Nephron progenitor cell (in vitro differentiated cells): ENCODE measurements around the gene SLC25A39.

Source experiments
- DNase-seq: peaks from one replicate; pipeline ENCODE4 v3.0.0; 2021
- H3K27ac Mint-ChIP-seq: 2 replicates; pipeline ENCODE4 v1.8.0; 2021; ENCODE audit warnings: mild to moderate bottlenecking, moderate library complexity, mixed read lengths
- H3K27me3 Mint-ChIP-seq: 2 replicates; pipeline ENCODE4 v1.8.0; 2021; ENCODE audit warnings: mild to moderate bottlenecking, low read depth, mixed read lengths; ENCODE audit not compliant: poor library complexity
- H3K36me3 Mint-ChIP-seq: 2 replicates; pipeline ENCODE4 v1.8.0; 2021; ENCODE audit warnings: low read depth, mixed read lengths
- H3K4me1 Mint-ChIP-seq: 2 replicates; pipeline ENCODE4 v1.8.0; 2021; ENCODE audit warnings: mixed read lengths
- H3K4me3 Mint-ChIP-seq: 2 replicates; pipeline ENCODE4 v1.8.0; 2021; ENCODE audit warnings: mild to moderate bottlenecking, moderate library complexity, mixed read lengths
- H3K9me3 Mint-ChIP-seq: 2 replicates; pipeline ENCODE4 v1.8.0; 2021; ENCODE audit warnings: mild to moderate bottlenecking, moderate library complexity, mixed read lengths
- CTCF ChIP-seq: fragments of 200-600 bp; sonication (generic); IDR thresholded peaks from 2 replicates; pipeline ENCODE4 v1.5.0; 2021; ENCODE audit warnings: antibody characterized with exemption

Gene SLC25A39

GRCh38 chr17:44284024-44284400 is 40.6 kb downstream of the SLC25A39 start:
- Mint-ChIP-seq H3K4me1 (peaks cover 13% of the 10 kb centered on the region), H3K36me3 (no peaks in the 10 kb centered on the region), H3K9me3 (no peaks in the 10 kb centered on the region), H3K27me3 (peaks cover 24% of the 10 kb centered on the region), H3K27ac (no peak overlapping the region), H3K4me3 (no peak overlapping the region)
- DNase-seq, result no peak
- TF ChIP-seq CTCF, result no peak

GRCh38 chr17:44283344-44284023 is 41.1 kb downstream of the SLC25A39 start:
- TF ChIP-seq CTCF, result no peak
- Mint-ChIP-seq H3K4me1 (peaks cover 13% of the 10 kb centered on the region), H3K4me3 (no peak overlapping the region), H3K27ac (no peak overlapping the region), H3K27me3 (peaks cover 27% of the 10 kb centered on the region), H3K9me3 (no peaks in the 10 kb centered on the region), H3K36me3 (no peaks in the 10 kb centered on the region)
- DNase-seq, result no peak

- Mint-ChIP-seq H3K4me1 (peaks cover 13% of the 10 kb centered on the region), H3K9me3 (no peaks in the 10 kb centered on the region), H3K27me3 (peaks cover 27% of the 10 kb centered on the region), H3K36me3 (no peaks in the 10 kb centered on the region), H3K27ac (no peak overlapping the region), H3K4me3 (no peak overlapping the region)
- no peak for TF ChIP-seq CTCF
- DNase-seq, result no peak
Observed at GRCh38 chr17:44282264-44282663, 42.4 kb downstream of the SLC25A39 start.

GRCh38 chr17:44281570-44281969 is 43.1 kb downstream of the SLC25A39 start:
- no peak overlapping the region for H3K27ac Mint-ChIP-seq
- peaks cover 13% of the 10 kb centered on the region for H3K4me1 Mint-ChIP-seq
- TF ChIP-seq CTCF, result no peak
- H3K4me3 Mint-ChIP-seq, result no peak overlapping the region
- DNase-seq, result no peak
- H3K9me3 Mint-ChIP-seq, result no peaks in the 10 kb centered on the region
- H3K27me3 Mint-ChIP-seq, result peaks cover 28% of the 10 kb centered on the region
- no peaks in the 10 kb centered on the region for H3K36me3 Mint-ChIP-seq

- TF ChIP-seq CTCF, result no peak
- Mint-ChIP-seq H3K36me3 (no peaks in the 10 kb centered on the region), H3K27ac (no peak overlapping the region), H3K4me1 (peaks cover 14% of the 10 kb centered on the region), H3K4me3 (no peak overlapping the region), H3K9me3 (no peaks in the 10 kb centered on the region), H3K27me3 (peaks cover 32% of the 10 kb centered on the region)
- no peak for DNase-seq
Observed at GRCh38 chr17:44280392-44280937, 44.2 kb downstream of the SLC25A39 start.
